Testis (tissue), 3 donors: ENCODE data around the gene ZSCAN26. TPM values are rescaled to one million over a fixed set of nuclear protein-coding genes. Genes with fewer than 3 reads are reported as not detected.
A peak's percentile ranks its signal among the peaks of the same experiment; 100 is the strongest.

Source experiments
- DNase-seq: peaks from one replicate; pipeline ENCODE4 v3.0.0-alpha.2; 2019
- H3K27ac ChIP-seq, 2 donors: fragments of 200-600 bp; sonication (generic); one replicate each; pipeline ENCODE4 v1.5.1; 2019
- H3K27me3 ChIP-seq: fragments of 200-600 bp; sonication (generic); one replicate; pipeline ENCODE4 v1.5.1; 2019
- H3K36me3 ChIP-seq: fragments of 200-600 bp; sonication (generic); one replicate; pipeline ENCODE4 v1.5.1; 2017; ENCODE audit warnings: low read depth; ENCODE audit errors: missing control alignments
- H3K4me1 ChIP-seq: fragments of 200-600 bp; sonication (generic); one replicate; pipeline ENCODE4 v1.5.1; 2019
- H3K4me3 ChIP-seq, 2 donors: fragments of 200-600 bp; sonication (generic); one replicate each; pipeline ENCODE4 v1.5.1; 2017 to 2019
- H3K9me3 ChIP-seq: fragments of 200-600 bp; sonication (generic); one replicate; pipeline ENCODE4 v1.5.1; 2017
- POLR2A ChIP-seq: fragments of 450-650 bp; IDR thresholded peaks from one replicate; pipeline ENCODE4 v1.6.1; 2017; ENCODE audit warnings: antibody characterized with exemption, mild to moderate bottlenecking, moderate library complexity
- WGBS, 2 donors: methylation state at CpG; one replicate each; pipeline ENCODE4 v1.1.5; 2018; 5-methylcytosine and 5-hydroxymethylcytosine counted together
- intact Hi-C: fragments of 100-400 bp; cut with DNase I; formaldehyde crosslinking; loops from one replicate; pipeline ENCODE4 v1.15.1; 2023; ENCODE audit warnings: low total_unique reads
- polyA plus RNA-seq: library from polyadenylated mRNA; stranded (reverse); fragments of 350-450 nt; fragmentation: Illumina TruSeq; extraction: RNeasy Lipid Tissue Mini Kit (QIAGEN cat#74804); gene quantifications from one replicate; pipeline ENCODE4 v1.2.3, GENCODE V29; 2014; ENCODE audit warnings: low read depth, low replicate concordance; ENCODE audit not compliant: insufficient read depth
- total RNA-seq, 2 donors: library from RNA; depleted of rRNA; stranded (reverse); fragments of >200 nt; gene quantifications; one replicate each; pipeline ENCODE4 v1.2.3, GENCODE V29; 2016
- TF ChIP-seq, protein P1 (sequence below), 3 experiments: fragments of 450-650 bp in 2 of 3; fragments of 200-600 bp in 1 of 3; sonication (generic) in 1 of 3; IDR thresholded peaks; one replicate each; pipeline ENCODE4 v1.5.1; 2016 to 2019; ENCODE audit warnings: antibody characterized with exemption in 3 of 3, mild to moderate bottlenecking in 2 of 3, moderate library complexity in 1 of 3

ZSCAN26 gene
- total and polyA plus RNA-seq, 3 donors from 2014 or later: 11.4 to 26.1 (median 16.4) TPM

DNA sequence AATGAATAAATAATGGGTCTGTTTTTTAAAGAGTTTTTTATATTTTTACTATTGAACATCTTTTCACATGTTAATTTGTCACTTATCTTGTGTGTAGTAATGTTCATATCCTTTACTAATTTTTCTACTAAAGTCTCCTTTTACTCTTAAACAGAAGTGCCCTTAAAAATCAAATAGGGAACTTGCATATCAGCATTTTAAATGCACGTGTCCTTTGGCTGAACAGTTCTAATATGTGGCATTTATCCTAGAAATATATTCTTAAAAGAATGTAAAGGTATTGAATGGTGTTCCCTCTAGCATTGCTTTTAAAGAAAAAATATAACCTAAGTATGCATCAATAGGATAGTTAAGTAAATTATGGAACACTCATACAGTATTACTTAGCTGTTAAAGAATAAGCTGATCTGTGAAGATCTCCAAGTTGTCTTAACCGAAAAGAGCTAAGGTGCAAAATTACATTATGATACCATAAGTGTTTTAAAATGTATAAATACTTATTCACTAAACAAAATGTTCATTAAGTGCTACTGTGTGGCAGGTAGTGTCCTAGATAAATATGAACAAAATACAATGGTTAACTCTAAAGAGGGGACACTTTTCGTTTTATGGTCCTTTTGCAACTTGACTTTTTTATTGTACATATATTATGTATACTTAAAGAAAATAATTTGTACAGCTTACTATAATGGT is 13.8 kb downstream of the ZSCAN26 start:
- Histone ChIP-seq H3K4me3 (peak overlapping the region; percentile 56 to 74), H3K9me3 (no peaks in the 10 kb centered on the region), H3K4me1 (no peaks in the 10 kb centered on the region), H3K36me3 (no peaks in the 10 kb centered on the region), H3K27ac (no peak overlapping the region), H3K27me3 (no peaks in the 10 kb centered on the region)
- DNase-seq: no peak
- intact Hi-C loops: no loop called here
- TF ChIP-seq, protein P1, sequence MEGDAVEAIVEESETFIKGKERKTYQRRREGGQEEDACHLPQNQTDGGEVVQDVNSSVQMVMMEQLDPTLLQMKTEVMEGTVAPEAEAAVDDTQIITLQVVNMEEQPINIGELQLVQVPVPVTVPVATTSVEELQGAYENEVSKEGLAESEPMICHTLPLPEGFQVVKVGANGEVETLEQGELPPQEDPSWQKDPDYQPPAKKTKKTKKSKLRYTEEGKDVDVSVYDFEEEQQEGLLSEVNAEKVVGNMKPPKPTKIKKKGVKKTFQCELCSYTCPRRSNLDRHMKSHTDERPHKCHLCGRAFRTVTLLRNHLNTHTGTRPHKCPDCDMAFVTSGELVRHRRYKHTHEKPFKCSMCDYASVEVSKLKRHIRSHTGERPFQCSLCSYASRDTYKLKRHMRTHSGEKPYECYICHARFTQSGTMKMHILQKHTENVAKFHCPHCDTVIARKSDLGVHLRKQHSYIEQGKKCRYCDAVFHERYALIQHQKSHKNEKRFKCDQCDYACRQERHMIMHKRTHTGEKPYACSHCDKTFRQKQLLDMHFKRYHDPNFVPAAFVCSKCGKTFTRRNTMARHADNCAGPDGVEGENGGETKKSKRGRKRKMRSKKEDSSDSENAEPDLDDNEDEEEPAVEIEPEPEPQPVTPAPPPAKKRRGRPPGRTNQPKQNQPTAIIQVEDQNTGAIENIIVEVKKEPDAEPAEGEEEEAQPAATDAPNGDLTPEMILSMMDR (IDR thresholded peaks at IDR 0.05): no peak
- no peak for TF ChIP-seq POLR2A
- WGBS, 2 donors: 29 to 34% methylated on average over 3 of the region's 3 CpGs

- H3K4me3 ChIP-seq: peak within 1 kb of the TSS; percentile 56 to 74
- H3K27ac ChIP-seq: peak within 1 kb of the TSS in 1 of 2 donors; percentile 12
- H3K4me1 ChIP-seq: no peaks in the 10 kb centered on the region
- 0 to 1% methylated on average over 36 to 50 of the region's 50 CpGs for WGBS, 2 donors
- peak; percentile 79 for DNase-seq
- no peaks in the 10 kb centered on the region for H3K27me3 ChIP-seq
- no peaks in the 10 kb centered on the region for H3K36me3 ChIP-seq
- no peaks in the 10 kb centered on the region for H3K9me3 ChIP-seq
- no peak for TF ChIP-seq POLR2A
- TF ChIP-seq, protein P1 (IDR thresholded peaks at IDR 0.05): no peak
- intact Hi-C loops: no loop called here
These were observed 14.5 kb downstream of the ZSCAN26 start, which contains the start of gene PGBD1 for GRCh38 chr6:28281288-28282064. Gene PGBD1 (plus strand): TSS chr6:28281572. CDS start chr6:28283814, 2,242 bp downstream.

DNA sequence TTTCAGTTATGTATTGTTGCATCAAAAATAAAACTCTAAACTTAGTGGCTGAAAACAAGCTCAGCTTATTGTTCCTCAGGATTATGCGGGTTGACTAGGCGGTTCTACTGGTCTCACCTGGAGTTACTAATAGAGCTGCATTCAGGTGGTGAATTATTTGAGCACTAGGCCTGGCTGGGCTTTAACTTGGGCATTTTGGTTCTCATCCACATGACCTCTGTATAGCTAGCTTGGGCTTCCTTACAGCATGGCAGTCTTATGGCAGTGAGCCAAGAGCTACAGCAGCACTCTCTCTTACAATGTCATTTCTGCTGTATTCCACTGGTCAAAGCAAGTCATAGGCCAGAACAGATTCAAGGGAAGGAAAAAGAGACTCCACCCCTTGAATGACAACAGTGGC is 16.0 kb downstream of the ZSCAN26 start:
- no peaks in the 10 kb centered on the region for H3K4me1 ChIP-seq
- intact Hi-C loops: no loop called here
- no peak overlapping the region for H3K27ac ChIP-seq
- H3K4me3 ChIP-seq: no peak overlapping the region
- no peaks in the 10 kb centered on the region for H3K36me3 ChIP-seq
- 90 to 95% methylated on average over 2 of the region's 2 CpGs for WGBS, 2 donors
- no peaks in the 10 kb centered on the region for H3K27me3 ChIP-seq
- no peak for DNase-seq
- no peaks in the 10 kb centered on the region for H3K9me3 ChIP-seq
- TF ChIP-seq, protein P1 (IDR thresholded peaks at IDR 0.05): no peak
- no peak for TF ChIP-seq POLR2A

DNA sequence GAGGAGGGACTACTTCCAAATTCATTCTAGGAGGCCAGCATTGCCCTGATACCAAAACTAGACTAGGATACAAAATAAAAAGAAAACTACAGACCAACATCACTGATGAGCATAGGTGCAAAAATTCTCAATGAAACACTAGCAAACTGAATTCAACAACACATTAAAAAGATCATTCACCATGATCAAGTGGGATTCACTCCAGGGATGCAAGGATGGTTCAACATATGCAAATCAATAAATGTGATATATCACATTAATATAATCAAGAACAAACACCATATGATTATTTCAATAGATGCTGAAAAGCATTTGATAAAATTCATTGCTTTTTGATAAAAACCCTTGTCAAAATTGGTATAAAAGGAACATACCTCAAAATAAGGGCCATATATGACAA is 24.6 kb downstream of the ZSCAN26 start:
- no peaks in the 10 kb centered on the region for H3K4me1 ChIP-seq
- intact Hi-C loops: no loop called here
- no peak overlapping the region for H3K4me3 ChIP-seq
- H3K36me3 ChIP-seq: no peaks in the 10 kb centered on the region
- TF ChIP-seq POLR2A: no peak
- TF ChIP-seq, protein P1 (IDR thresholded peaks at IDR 0.05): no peak
- H3K27me3 ChIP-seq: no peaks in the 10 kb centered on the region
- no peak overlapping the region for H3K27ac ChIP-seq
- no peak for DNase-seq
- H3K9me3 ChIP-seq: no peaks in the 10 kb centered on the region
